ENCODE results near the gene SNTB2. TPM values are rescaled to one million over a fixed set of nuclear protein-coding genes. Genes with fewer than 3 reads are reported as not detected.

SNTB2 gene
- total and polyA plus RNA-seq, 10 of the 15 experiments (the other 5 are each of a cell fraction or from before 2014, with no cell fraction given), result 1.2 to 15.7 (median 5.0) TPM

- BruUV-seq (replicated peaks), result no TSS peak
- H3K4me2 ChIP-seq (ENCODE audit: control insufficient read depth, insufficient read depth), result no peak overlapping the region
- ATAC-seq, result no peak
- intact Hi-C loops (cut with micrococcal nuclease; ENCODE audit: unreplicated experiment) (no loop called here), in situ Hi-C loops (cut with MboI) (no loop called here)
- RAD21 ChIA-PET (ENCODE audit: unreplicated experiment), result no interaction called here
- H3K9ac ChIP-seq (ENCODE audit: control insufficient read depth, insufficient read depth, low read length), result no peak overlapping the region
- peaks cover 2 to 10% of the 10 kb centered on the region in 2 experiments; a peak in 3 of 4 replicates for H3K36me3 ChIP-seq (ENCODE audit: control insufficient read depth in 2 of 2, insufficient read depth in 2 of 2, low read length in 1 of 2)
- H3K27me3 ChIP-seq (replicated peaks in 1 of 2; ENCODE audit: control insufficient read depth in 2 of 2, insufficient read depth in 2 of 2, low read length in 1 of 2), result no peaks in the 10 kb centered on the region
- H2AFZ ChIP-seq (ENCODE audit: control insufficient read depth, low read depth, low read length), result no peak overlapping the region
- H3K4me1 ChIP-seq (ENCODE audit: control insufficient read depth, insufficient read depth, low read length), result no peaks in the 10 kb centered on the region
- CTCF ChIA-PET, result interaction anchor here (1.9 to 2.2 kb wide), 2 partner anchors 13 to 163 kb away, joined by 7 read pairs; no protein-coding TSS in a partner anchor
- peaks cover 23% of the 10 kb centered on the region for H3K79me2 ChIP-seq (ENCODE audit: control insufficient read depth, insufficient read depth, low read length)
- POLR2A ChIA-PET, result no interaction called here
- H3K9me3 ChIP-seq (replicated peaks; ENCODE audit: control insufficient read depth, insufficient read depth, low read length), result no peaks in the 10 kb centered on the region
- 98% methylated on average over 5 of the region's 5 CpGs for WGBS (ENCODE audit: insufficient coverage, insufficient replicate concordance, low lambda C conversion rate, missing lambda C conversion rate)
- no peaks in the 10 kb centered on the region for H4K20me1 ChIP-seq (ENCODE audit: control insufficient read depth, insufficient read depth)
- no peak overlapping the region for H3K4me3 ChIP-seq
- no peak for DNase-seq (ENCODE audit: low read depth, low spot score)
- FAIRE-seq, result no peak
- SMC1A ChIA-PET (ENCODE audit: uncharacterized antibody, unreplicated experiment), result no interaction called here
- no peak overlapping the region for H3K27ac ChIP-seq (ENCODE audit: control insufficient read depth, insufficient read depth)
- TF ChIP-seq DPF2 (IDR thresholded peaks at IDR 0.05) (no peak), GATAD2B (conservative IDR thresholded peaks at IDR 0.05; ENCODE audit: low read depth) (no peak), ATF3 (IDR thresholded peaks at IDR 0.05; ENCODE audit: borderline replicate concordance, extremely low read depth, low read depth, low read length) (no peak), HCFC1 (IDR thresholded peaks at IDR 0.05; ENCODE audit: low read length) (no peak), RAD21 (IDR thresholded peaks at IDR 0.05; ENCODE audit: insufficient read depth, low read depth, low read length) (no peak), ZBTB40 (IDR thresholded peaks at IDR 0.05; ENCODE audit: borderline replicate concordance) (peak; percentile 84), IRF3 (IDR thresholded peaks at IDR 0.05) (no peak), JUNB (IDR thresholded peaks at IDR 0.05) (peak; percentile 11; the same call in 1 of the 2 replicates), NRF1 (conservative IDR thresholded peaks at IDR 0.05; ENCODE audit: low read depth, low read length) (no peak), PAX8 (IDR thresholded peaks at IDR 0.05) (no peak)
These were observed 126.5 kb downstream of the SNTB2 start for GRCh38 chr16:69313469-69313868.
